HG02678 (cell line): ENCODE results near the gene ZFYVE9.

Experiments used
- ATAC-seq: cut with Tn5 transposase; IDR thresholded peaks from one replicate; pipeline ENCODE4 v1.9.1; 2021; ENCODE audit warnings: mild to moderate bottlenecking, moderate library complexity; ENCODE audit not compliant: unreplicated experiment

Gene ZFYVE9

DNA sequence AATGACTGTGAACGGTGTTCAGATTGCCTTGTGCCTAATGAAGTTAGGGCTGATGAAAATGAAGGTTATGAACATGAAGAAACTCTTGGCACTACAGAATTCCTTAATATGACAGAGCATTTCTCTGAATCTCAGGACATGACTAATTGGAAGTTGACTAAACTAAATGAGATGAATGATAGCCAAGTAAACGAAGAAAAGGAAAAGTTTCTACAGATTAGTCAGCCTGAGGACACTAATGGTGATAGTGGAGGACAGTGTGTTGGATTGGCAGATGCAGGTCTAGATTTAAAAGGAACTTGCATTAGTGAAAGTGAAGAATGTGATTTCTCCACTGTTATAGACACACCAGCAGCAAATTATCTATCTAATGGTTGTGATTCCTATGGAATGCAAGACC lies 96.6 kb downstream of the ZFYVE9 start:
- ATAC-seq, result no peak

DNA sequence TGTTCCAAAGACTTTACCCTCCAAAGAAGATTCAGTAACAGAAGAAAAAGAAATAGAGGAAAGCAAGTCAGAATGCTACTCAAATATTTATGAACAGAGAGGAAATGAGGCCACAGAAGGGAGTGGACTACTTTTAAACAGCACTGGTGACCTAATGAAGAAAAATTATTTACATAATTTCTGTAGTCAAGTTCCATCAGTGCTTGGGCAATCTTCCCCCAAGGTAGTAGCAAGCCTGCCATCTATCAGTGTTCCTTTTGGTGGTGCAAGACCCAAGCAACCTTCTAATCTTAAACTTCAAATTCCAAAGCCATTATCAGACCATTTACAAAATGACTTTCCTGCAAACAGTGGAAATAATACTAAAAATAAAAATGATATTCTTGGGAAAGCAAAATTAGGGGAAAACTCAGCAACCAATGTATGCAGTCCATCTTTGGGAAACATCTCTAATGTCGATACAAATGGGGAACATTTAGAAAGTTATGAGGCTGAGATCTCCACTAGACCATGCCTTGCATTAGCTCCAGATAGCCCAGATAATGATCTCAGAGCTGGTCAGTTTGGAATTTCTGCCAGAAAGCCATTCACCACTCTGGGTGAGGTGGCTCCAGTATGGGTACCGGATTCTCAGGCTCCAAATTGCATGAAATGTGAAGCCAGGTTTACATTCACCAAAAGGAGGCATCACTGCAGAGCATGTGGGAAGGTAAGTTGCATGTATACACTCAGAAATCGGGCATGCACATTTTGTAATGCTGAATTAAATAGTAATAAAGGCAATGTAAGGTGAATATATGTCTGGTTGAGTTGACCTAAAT lies 97.2 kb downstream of the ZFYVE9 start:
- ATAC-seq, result peak; percentile 14

DNA sequence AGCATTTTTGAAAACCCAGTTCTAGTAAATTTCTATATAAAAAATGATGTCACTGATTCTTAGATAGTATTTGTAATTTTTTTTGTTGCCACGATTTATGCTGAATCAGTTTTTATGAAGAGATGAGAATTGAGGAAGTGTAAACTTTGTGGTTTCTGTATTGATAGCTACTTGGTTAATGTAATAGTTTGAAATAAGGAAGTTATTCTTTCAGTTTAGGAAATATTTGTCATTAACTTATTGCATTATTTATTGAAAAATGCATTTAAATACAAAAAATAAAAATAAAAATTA lies 97.8 kb downstream of the ZFYVE9 start:
- ATAC-seq, result peak; percentile 42

DNA sequence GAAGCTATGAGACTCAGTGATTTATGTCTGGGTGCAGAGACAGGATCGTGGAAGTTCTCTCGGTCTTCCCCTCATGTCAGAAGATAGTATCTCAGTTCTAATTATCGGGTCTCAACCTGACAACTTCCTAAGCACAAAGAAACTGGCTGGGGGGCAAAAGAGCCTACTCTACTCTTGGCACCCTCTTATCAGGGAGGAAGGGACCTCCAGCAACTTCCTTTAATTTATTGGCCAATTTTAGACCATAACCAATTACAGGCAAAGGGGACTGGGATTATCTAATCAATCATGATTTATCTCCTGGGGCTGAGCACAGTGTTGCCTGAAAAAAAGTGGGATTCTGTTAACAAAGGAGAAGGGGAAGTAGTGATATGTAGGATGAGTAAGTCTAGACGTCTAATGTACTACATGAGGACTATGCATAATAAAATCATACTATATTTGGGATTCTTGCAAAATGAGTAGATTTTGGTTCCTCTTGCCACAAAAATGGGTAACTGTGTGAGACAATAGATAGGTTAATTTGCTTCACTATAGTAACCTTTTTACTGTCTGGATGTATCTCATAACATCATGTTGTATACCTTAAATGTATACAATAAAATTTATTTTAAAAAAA lies 98.8 kb downstream of the ZFYVE9 start:
- ATAC-seq, result no peak

DNA sequence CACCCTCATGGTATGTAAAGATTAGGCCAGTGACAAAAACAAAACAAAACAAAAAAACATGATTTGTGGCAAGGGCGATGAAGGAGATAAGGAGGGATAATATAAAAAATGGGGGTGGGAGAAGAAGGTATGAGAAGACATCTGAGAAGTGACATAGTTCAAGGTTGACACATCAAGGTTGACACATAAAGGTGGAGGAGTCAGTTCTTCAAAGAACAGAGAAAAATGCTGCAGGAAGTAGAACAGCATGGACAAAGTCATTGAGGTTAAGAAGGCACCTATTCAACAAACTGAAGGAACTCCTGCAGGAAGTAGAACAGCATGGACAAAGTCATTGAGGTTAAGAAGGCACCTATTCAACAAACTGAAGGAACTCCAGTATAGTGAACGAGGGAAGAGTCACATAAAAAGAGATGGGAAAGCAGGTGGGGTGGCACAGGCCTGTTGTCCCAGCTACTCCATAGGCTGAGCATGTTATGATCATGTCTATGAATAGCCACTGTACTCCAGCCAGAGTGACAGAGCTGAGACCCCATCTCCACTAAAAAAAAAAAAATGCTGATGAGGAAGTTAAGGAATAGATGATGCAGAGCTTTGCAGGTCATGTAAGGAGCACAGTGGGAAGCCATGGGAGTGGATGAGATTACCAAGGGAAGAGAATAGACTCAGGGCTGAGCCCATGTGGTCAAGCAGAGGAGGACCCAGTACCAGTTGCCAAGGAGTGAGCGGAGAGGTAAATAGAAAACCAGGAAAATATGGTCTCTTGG lies 101.5 kb downstream of the ZFYVE9 start:
- no peak for ATAC-seq

DNA sequence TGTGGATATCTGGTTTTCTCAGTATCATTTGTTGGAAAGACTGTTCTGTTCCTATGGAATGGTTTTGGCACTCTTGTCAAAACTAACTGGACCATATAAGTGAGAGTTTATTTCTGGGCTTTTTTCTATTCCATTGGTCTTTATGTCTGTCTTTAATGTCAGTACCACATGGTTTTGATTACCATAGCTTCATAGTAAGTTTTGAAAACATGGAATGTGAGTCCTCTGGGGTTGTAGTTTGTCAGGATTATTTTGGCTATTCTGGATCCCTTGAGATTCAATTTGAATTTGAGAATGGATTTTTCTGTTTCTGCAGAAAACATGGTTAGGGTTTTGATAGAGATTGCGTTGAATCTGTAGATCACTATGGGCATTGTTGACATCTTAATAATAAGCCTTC lies 107.9 kb downstream of the ZFYVE9 start:
- ATAC-seq, result no peak

DNA sequence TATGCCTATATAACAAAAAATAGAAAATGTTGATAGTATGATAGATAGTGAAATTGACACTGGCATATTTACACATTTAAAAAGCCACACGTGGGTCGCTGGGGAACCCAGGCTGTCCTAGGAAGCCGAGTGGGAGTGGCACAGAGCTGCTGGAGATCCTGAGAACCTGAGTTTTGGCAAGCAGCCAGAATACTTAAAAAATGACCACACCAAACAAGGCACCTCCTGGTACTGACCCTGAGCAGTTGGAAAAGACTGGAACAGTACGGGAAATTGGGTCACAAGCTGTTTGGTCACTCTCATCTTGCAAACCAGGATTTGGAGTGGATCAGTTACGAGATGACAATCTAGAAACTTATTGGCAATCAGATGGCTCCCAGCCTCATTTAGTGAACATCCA lies 111.5 kb downstream of the ZFYVE9 start:
- ATAC-seq, result no peak

DNA sequence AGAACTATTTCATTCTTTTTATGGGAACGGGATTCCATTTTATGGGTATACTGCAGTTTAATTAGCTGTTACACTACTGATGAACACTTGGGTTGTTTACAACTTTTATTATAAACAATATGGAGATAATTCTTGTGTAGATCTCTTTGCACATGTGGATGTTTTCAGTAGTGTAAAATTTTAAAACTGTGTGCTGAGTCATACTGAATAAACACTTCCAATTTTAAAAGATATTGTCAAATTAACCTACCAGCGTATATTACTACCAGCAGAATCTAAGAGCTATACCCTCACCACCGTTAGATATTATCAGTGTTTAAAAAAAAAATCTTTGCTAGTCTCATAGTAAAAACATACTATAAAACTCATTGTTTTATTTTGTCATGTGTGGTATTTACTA lies 118.0 kb downstream of the ZFYVE9 start:
- ATAC-seq, result no peak

DNA sequence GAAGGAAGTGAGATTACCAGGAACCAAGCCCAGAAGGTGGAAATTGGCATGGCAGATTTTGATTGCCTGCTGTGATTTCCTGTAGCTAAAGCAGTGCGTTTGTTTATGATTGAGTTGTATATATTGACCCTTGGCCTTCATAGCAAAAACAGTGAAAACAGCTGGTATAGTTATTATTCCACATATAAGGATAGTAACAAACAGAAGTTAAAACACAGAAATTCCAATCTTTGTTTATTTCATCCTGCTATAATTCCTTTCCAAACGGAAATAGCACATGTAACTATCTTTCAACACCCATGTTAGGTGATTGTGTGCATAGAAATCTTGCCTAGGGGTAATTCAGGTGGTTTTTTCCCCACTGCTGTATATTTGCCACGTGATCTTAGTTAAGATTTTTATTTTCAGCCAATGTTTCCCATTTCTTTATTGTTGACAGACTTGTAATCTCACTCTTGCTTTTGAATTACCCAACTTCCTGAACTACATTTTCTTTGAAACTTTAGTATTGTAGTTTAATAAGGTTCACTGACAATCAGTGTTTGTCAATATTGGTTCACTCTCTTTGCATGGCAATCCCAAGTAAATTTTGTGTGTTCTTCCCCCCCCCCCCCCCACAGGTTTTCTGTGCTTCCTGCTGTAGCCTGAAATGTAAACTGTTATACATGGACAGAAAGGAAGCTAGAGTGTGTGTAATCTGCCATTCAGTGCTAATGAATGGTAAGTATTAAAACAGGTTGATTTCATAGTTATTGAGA lies 121.4 kb downstream of the ZFYVE9 start:
- ATAC-seq, result no peak

DNA sequence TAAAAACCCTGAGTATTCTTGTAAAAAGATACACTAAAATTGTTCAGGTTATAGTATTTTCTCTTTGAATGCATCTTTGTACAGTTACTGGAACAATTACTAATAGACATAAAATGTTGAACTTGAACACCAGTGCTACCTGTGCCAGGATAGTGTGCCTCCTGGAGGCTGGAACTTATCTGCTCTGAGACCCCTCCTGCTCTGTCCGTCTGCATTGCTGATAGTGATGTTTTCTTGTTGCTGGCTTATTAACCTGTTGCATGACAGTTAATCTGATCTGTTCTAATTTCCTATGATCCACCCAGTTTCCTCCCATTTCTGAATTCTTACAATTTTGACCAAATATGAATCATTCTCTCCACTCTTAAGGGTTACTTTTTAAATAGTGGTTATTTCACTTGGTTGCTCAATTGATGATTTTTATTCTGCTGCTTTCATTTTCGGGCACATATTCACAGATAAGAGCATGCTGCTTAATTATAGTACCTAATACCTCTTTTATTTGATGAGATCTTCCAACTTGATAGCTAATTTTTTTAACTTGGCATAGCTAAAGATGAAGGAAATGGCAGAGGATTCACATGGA lies 122.7 kb downstream of the ZFYVE9 start:
- no peak for ATAC-seq

DNA sequence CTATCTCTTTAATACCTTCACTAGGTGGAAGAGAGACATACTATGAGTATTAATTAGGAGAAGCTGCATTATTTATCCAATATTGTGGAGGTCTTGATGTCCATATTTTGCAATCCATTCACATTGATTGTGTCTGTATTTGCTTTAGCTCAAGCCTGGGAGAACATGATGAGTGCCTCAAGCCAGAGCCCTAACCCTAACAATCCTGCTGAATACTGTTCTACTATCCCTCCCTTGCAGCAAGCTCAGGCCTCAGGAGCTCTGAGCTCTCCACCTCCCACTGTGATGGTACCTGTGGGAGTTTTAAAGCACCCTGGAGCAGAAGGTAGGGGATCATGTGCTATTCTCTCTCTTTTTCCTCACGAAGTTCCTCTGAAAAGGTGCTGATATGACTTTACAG lies 124.6 kb downstream of the ZFYVE9 start:
- ATAC-seq, result no peak

DNA sequence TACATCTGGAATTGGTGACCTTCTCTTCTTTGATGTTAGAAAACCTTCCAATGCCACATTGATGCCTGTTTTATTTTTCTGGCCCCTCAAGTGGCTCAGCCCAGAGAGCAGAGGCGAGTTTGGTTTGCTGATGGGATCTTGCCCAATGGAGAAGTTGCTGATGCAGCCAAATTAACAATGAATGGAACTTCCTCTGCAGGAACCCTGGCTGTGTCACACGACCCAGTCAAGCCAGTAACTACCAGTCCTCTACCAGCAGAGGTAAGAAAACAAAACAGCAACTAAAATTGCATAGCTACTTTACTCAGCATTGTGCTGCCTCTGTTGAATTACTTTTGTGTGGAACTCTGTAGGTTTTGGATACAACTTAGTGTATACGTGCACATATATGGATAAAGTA lies 126.5 kb downstream of the ZFYVE9 start:
- no peak for ATAC-seq

DNA sequence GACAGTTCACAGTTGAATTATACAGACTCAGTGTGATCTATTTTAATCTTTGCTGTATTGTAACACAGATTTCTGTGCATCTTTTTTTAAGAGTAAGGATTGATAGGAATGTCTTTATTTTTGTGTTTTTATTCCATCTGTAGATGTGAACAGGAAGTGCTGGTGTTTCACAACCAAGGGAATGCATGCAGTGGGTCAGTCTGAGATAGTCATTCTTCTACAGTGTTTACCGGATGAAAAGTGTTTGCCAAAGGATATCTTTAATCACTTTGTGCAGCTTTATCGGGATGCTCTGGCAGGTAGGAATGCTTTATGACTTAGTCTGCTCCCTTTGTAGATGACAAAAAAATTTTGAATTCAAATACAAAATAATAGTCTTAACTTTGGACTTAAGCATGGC lies 139.6 kb downstream of the ZFYVE9 start:
- no peak for ATAC-seq

DNA sequence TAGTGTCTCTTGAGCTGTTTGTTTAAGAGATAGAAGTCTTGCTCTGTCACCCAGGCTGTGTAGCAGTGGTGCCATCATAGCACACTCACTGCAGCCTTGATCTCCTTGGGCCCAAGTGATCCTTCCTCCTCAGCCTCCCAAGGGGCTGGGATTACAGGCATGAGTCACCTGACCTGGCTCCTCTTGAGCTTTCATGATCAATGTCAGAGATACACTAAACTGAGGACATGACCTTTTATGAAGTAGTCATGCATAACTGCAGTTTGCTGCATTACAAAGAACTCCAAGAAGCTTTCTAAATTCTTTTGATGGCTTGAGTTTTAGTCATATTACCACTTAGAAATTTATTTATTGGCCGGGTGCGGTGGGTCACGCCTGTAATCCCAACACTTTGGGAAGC lies 146.4 kb downstream of the ZFYVE9 start:
- no peak for ATAC-seq

DNA sequence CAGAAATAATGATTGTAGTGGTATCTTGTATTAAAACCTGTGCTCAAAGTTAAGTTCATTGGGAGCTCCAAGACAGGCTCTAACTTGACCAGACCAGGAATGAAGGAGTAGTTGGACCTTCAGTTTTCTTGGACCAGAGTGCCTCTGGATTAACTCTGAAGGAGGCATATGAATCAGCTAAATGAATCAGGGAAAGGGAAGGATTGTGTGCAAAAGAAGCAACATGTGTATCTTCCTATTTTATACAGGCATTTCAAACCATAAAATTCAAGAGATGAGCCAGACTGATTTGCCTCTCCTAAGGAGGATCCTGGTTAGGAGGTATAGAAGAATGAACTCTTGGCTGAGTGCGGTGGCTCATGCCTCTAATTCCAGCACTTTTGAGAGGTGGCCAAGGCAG lies 152.7 kb downstream of the ZFYVE9 start:
- ATAC-seq, result no peak

DNA sequence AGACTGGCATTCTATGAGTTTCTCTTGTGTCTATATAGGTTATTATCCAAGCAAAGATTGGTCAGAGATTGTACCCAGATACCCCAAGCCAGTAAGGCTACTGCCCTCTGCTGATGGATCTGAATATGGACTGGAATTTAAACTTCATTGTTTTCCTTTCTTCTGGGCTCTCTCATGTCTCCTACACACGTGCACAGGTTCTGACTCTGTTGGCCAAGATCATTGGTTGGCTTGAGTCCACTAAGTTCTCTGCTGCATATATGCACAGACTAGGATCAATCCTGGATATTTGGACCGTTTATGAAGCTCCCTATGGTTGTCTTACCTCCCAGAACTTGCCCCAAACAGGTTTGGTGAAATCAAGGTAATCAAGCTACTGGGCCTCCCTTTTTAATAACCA lies 154.5 kb downstream of the ZFYVE9 start:
- no peak for ATAC-seq

DNA sequence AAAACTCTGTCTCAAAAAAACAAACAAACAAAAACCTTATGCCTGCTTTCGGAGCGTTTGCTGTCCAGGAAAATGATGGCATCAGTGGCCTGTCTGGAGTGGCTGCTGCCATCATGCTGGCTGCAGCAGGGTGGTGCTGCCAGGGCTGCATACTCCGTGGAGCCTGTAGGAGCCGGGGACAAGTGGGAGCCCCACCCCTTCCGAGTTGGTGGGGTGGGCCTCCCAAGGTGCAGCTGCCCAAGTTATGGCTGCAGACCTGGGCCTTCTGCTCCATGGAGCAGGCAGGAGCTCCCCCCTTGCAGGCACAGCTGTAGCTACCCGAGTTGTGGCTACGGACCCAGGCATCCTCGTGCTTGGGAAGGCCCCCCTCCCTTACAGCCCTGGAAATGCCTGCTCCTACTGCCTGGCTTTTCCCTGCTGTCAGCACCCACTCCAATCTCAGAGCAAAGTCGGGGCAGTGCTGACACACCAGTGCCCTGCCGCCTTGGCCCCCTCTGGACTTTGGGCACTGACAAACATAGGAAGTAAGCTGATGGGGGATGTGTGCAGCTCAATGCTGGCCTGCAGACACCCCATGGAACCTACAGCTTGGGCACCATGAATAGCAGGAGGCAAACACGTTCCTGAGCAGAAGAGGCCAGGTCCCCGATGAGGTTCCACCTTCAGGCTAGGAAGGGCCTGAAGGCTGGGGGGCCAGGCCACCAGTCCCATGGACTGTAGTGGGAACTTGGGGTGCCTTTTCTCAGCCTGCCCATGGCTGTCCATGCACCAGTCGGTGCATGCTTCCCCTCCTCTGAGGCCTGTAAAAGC lies 163.7 kb downstream of the ZFYVE9 start:
- ATAC-seq, result no peak

DNA sequence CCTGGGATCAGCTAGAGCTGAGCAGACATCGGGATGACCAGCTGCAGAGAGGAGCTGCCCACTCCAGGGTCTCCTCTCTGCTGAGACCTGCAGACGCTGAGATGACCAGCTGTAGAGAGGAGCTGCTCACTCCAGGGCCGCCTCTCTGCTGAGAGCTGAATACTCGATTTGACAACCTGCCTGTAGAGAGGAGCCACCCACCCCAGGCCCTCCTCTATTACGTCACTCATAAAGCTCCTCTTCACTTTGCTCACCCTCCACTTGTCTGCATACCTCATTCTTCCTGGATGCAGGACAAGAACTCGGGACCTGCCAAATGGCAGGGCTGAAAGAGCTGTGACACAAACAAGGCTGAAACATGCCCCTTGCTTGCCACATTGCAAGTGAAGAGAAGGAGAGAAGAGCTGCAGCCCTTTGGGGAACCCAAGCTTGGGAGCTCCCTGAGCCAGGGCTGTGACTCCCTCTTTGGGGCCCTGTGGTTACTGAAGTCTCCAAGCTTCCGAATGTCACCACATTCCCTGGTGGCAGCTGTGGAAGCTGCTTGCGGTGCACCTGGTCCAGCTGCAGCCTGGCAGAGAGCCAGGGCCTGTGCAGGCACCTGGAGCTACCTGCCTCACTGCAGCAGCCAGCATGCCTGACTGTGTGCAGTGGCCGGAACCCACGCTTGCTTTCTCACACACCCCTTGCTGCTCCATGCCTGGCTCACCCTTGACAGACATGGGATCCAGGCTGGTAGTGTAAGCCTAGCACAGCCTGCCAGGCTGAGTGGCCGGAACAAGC lies 164.5 kb downstream of the ZFYVE9 start:
- ATAC-seq, result no peak

DNA sequence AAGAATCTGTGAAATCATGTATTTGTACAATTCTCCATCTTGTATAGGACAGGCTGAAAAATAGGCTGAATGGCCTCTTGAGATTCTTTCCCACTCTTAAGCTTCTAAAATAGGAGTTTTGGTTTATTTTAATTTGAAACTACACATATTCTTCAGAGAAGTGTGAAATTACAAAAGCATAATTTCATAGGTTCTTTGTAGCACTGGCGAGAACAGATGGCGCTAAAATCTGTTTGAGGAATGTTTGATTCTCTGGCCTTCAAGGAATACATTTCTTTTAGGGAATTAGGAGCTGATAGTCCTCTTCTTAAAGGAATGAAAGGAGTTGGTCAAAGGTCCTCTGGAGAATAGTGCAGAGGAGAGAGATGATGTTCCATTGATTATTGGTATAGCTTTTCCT lies 179.2 kb downstream of the ZFYVE9 start:
- no peak for ATAC-seq

DNA sequence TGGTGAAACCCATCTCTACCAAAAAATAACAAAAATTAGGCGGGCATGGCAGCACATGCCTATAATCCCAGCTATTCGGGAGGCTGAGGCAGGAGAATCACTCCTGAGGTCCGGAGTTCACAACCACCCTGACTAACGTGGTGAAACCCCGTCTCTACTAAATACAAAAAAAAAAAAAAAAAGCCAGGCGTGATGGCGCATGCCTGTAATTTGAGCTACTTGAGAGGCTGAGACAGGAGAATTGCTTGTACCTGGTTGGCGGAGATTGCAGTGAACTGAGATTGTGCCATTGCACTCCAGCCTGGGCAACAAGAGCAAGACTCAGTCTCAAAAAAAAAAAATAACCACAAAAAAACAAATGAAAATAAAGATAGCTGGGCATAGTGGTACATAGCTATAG lies 181.8 kb downstream of the ZFYVE9 start:
- no peak for ATAC-seq
